Neuron (in vitro differentiated cells): ENCODE data around the gene PWP2.
"Not testable (repeated sequence)": the region's sequence is repeated elsewhere in the genome, so short reads cannot be mapped to it uniquely, and the experiment has no call there.

Experiments
- H2AFZ ChIP-seq: one replicate; pipeline ENCODE4 v1.6.1; 2013; ENCODE audit warnings: low read depth, mild to moderate bottlenecking, inconsistent platforms, low read length, moderate library complexity
- H3K27me3 ChIP-seq: one replicate; pipeline ENCODE4 v1.6.1; 2013; ENCODE audit warnings: low read length; ENCODE audit not compliant: insufficient read depth
- H3K36me3 ChIP-seq: one replicate; pipeline ENCODE4 v1.6.1; 2013; ENCODE audit warnings: low read length; ENCODE audit not compliant: insufficient read depth
- H3K4me1 ChIP-seq: one replicate; pipeline ENCODE4 v1.6.1; 2013; ENCODE audit warnings: low read length; ENCODE audit not compliant: insufficient read depth
- H3K4me3 ChIP-seq: 2 replicates; pipeline ENCODE4 v1.5.1; 2013; ENCODE audit warnings: mild to moderate bottlenecking, low read length, moderate library complexity
- H3K9me3 ChIP-seq: one replicate; pipeline ENCODE4 v1.6.1; 2013; ENCODE audit warnings: low read length

Gene PWP2

DNA sequence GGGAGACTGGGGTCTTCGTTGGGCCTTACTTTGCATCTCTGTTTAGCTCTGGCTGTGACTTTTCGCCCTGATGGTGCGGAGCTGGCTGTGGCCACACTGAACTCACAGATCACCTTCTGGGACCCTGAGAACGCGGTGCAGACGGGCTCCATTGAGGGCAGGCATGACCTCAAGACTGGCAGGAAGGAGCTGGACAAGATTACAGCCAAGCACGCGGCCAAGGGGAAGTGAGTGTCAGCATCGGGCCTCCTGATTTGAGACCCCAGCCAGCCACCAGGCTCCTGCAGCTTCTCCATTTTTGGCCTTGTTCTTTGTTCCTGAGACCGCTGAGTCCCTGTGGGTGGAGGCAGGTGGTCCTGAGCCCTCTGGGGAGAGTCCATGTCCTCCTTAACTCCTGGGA lies 14.9 kb downstream of the PWP2 start:
- H3K27me3 ChIP-seq, H3K4me1 ChIP-seq, H2AFZ ChIP-seq, H3K9me3 ChIP-seq, H3K4me3 ChIP-seq, H3K36me3 ChIP-seq: not testable (repeated sequence)

DNA sequence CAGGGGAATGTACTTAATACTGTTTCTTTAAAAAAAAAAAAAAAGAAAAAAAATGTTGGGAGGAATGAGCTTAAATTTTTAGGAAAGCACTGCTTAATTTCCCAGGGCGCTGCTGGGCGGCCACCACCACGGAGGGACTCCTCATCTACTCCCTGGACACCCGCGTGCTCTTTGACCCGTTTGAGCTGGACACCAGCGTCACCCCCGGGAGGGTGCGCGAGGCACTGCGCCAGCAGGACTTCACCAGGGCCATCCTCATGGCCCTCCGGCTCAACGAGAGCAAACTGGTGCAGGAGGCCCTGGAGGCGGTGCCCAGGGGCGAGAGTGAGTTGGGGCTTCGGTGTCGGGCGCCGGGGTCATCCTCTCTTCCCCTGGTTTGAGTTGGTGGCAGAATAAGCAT lies 20.6 kb downstream of the PWP2 start:
- H3K4me3 ChIP-seq, H3K4me1 ChIP-seq, H2AFZ ChIP-seq: not testable (repeated sequence)

DNA sequence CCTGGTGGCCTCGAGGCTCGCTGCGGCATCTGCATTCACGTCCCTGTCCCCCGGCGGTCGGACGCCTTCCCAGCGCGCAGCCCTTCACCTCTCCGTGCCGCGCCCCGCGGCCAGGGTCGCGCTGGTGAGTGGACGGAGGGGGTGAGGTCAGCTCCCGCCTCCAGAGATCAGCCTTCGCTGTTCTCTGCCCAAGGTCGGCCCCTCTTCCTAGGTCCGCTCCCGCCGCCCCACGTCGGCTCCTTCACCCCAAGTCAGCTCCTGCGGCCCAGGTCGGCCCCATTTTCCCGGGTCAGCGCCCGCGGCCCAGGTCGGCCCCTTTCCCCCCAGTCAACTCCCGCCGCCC lies 26.5 kb downstream of the PWP2 start:
- not testable (repeated sequence) for H3K27me3 ChIP-seq, H3K36me3 ChIP-seq, H2AFZ ChIP-seq, H3K9me3 ChIP-seq, H3K4me3 ChIP-seq, H3K4me1 ChIP-seq

More for the DNA sequence above, 20.6 kb downstream of the PWP2 start:
- not testable (repeated sequence) for H3K27me3 ChIP-seq, H3K9me3 ChIP-seq, H3K36me3 ChIP-seq

DNA sequence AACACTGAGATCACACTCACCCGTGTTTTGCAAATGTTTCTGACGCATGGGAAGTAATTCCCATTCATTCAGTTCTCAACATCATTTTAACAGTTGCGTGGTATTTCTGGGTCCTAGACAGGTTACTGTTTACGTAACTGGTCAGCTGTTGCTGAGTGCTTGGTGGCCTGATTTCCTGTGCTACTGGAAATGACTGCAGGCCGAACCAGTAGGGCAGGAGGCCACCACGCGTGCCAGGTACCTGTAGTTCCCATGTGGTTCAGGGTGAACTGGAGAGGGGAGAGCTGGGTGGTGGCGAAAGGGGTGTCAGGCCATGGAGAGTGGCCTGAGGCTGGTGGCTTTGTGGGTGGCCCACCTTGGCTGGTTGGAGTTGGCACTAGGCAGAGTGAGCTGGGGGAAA lies 27.5 kb downstream of the PWP2 start:
- not testable (repeated sequence) for H3K9me3 ChIP-seq, H3K36me3 ChIP-seq, H2AFZ ChIP-seq, H3K27me3 ChIP-seq, H3K4me3 ChIP-seq, H3K4me1 ChIP-seq

DNA sequence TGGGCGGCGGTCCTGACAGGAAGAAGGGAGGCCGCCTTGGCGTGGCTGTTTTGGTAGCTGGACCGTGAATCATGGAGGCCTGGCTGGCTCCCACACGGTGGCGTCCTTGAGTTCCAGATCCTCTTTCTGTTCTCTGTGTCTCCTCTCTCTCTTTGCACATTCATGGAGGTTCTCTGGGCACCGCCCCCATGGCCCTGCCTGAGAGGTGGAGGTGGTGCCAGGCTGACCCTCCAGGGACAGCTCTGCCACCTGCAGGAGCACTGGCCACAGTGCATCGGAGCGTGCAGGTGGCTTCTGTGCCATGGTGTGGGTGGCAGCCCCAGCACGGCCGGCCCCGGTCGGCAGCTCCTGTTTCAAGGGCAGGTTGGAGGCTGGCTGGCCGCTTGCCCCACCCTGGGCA lies 30.8 kb downstream of the PWP2 start:
- H3K9me3 ChIP-seq, H3K4me1 ChIP-seq, H2AFZ ChIP-seq, H3K27me3 ChIP-seq, H3K36me3 ChIP-seq, H3K4me3 ChIP-seq: not testable (repeated sequence)

GRCh38 chr21:44139787-44140551 lies 32.8 kb downstream of the PWP2 start:
- H3K27me3 ChIP-seq, H2AFZ ChIP-seq, H3K36me3 ChIP-seq: not testable (repeated sequence)

GRCh38 chr21:44140552-44140932 lies 33.3 kb downstream of the PWP2 start:
- not testable (repeated sequence) for H3K9me3 ChIP-seq, H3K36me3 ChIP-seq, H3K27me3 ChIP-seq, H3K4me3 ChIP-seq, H3K4me1 ChIP-seq, H2AFZ ChIP-seq

More at GRCh38 chr21:44139787-44140551, 32.8 kb downstream of the PWP2 start:
- not testable (repeated sequence) for H3K4me3 ChIP-seq, H3K9me3 ChIP-seq, H3K4me1 ChIP-seq

DNA sequence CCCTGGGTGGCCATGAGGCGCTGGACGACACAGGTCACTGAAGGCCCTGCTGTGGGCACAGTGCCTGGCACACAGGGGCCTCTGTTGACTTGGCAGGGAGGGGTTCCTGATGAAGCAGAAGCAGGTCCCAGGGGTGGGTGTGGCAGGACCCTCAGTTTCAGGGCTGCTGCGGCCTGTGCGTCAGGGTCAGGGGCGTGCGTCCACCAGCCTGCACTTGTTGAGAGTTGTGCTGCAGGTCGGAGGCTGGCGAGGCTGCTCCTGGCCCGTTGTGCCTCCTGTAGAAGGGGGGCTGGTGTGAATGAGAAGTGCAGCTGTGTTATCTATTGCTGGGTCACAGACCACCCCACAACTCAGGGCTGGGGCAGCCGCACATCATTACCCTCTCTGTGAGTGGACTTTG lies 35.3 kb downstream of the PWP2 start:
- not testable (repeated sequence) for H2AFZ ChIP-seq, H3K36me3 ChIP-seq, H3K4me1 ChIP-seq, H3K9me3 ChIP-seq, H3K27me3 ChIP-seq, H3K4me3 ChIP-seq

DNA sequence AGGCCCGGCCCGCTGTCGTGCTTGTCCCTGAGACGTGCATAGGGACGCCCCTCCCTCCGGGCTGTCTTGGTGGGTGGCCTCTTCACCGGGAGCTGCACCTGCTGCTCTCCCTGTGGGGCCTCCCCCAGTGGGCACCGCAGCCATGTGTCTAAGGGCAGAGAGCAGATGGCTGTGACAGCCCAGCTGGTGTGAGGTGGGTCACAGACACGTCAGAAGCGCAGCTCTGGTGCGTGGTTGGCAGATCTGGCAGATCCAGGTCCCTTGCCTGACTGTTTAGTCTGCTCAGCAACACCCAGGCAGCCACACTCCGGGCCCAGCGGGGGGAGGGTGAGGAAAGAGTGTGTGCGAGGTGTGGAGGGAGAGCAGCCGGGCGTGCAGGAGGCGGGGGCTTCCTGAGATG lies 36.2 kb downstream of the PWP2 start:
- H3K4me3 ChIP-seq, H3K4me1 ChIP-seq, H3K36me3 ChIP-seq, H3K9me3 ChIP-seq, H2AFZ ChIP-seq, H3K27me3 ChIP-seq: not testable (repeated sequence)

DNA sequence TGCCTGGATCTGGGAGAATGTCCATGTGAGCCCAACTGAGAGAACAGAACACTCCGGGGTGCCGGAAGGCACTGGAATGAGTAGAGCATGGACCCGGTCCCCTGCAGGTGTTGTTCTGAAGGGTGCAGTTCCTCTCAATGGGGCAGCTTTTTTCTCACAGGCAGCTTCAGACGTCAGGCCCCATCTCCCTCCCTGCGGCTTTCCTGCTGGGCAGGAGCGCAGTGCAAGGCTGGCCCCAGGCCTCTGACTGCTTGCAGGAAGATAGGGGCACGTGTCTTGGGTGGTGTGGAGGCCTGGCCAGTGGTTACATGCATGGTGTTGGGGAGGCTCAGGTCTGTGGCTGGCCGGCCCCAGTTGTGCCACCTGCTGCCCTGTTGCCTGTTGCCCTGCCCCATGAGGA lies 36.8 kb downstream of the PWP2 start:
- not testable (repeated sequence) for H3K27me3 ChIP-seq, H3K4me1 ChIP-seq, H3K9me3 ChIP-seq, H3K36me3 ChIP-seq, H2AFZ ChIP-seq, H3K4me3 ChIP-seq

DNA sequence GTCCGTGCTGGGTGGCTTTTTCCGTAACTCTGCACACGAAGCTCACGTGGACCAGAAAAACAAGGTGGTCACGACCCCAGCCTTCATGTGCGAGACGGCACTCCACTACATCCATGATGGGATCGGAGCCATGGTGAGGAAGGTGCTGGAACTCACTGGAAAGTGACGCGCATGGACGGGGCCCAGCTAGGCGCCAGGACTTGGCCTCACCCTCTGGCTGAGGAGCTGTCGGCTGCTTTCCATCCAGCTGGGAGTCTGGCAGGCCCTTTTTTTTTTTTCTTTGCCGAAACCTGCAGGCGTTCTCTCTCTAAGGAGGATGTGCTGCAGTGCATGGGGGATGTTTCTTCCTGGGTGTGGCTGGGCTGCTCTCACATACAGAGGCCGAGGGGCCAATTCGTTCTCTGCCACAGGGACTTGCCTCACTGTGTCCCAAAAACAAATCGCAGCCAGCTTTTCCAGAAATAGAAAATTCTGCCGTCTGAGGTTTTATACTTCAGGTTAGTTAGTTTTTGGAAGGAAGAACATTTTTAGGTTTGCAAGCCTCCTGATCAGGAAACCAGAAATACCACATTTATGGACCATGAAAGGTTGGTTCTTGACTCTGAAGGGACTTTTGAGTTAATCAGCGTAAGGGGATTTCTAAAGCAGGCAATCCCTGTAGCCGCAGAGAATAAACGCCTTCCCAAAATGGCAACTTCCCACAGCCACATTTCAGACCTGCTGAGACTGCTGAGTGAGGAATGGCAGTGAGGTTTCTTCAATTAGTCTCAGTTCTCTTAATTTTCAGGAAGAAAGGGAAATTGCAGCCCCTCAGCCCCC lies 37.8 kb downstream of the PWP2 start:
- H2AFZ ChIP-seq, H3K36me3 ChIP-seq, H3K27me3 ChIP-seq, H3K9me3 ChIP-seq, H3K4me1 ChIP-seq, H3K4me3 ChIP-seq: not testable (repeated sequence)

DNA sequence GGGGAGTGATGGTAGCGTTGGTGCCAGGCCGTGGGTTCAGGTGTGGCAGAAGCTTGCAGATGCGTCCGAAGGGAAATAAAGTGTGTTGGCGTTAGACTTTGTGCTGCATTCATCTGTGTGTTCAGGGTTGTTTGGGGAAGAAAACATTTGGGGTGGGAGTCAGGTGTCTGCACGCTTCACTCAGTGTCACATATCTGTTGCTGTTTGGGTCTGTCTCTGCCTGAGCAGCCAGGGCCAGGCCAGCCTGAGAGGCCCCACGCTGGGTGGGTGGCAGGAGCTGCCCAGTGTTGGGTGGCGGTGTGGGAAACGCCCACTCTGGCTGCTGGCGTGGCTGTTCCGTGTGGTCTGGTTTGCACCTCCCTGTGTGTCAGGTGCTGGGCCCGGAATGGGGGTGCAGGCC lies 38.4 kb downstream of the PWP2 start:
- H3K9me3 ChIP-seq, H3K4me3 ChIP-seq, H3K36me3 ChIP-seq, H3K27me3 ChIP-seq, H2AFZ ChIP-seq, H3K4me1 ChIP-seq: not testable (repeated sequence)

- not testable (repeated sequence) for H3K27me3 ChIP-seq, H3K4me1 ChIP-seq, H3K9me3 ChIP-seq, H3K4me3 ChIP-seq, H3K36me3 ChIP-seq, H2AFZ ChIP-seq
These were observed 39.9 kb downstream of the PWP2 start for GRCh38 chr21:44147108-44147507.

GRCh38 chr21:44150255-44150654 lies 43.1 kb downstream of the PWP2 start:
- not testable (repeated sequence) for H3K36me3 ChIP-seq, H3K27me3 ChIP-seq, H3K4me1 ChIP-seq, H2AFZ ChIP-seq, H3K9me3 ChIP-seq, H3K4me3 ChIP-seq
